ENCODE data around the gene OLA1. TPM values are rescaled to one million over a fixed set of nuclear protein-coding genes. Genes with fewer than 3 reads are reported as not detected.
"Not testable (repeated sequence)": the region's sequence is repeated elsewhere in the genome, so short reads cannot be mapped to it uniquely, and the experiment has no call there.

The OLA1 gene
- total RNA-seq, 2 donors from 2014 or later, result 127 to 181 TPM

- Histone ChIP-seq H3K9ac (ENCODE audit: extremely low read depth, low read length, poor library complexity, severe bottlenecking) (no peak overlapping the region), H3K4me3 (ENCODE audit: low read length) (peak overlapping the region; percentile 88), H3K27ac (ENCODE audit: low read depth, low read length) (no peak overlapping the region), H3K4me1 (ENCODE audit: control insufficient read depth, insufficient read depth, low read length) (no peaks in the 10 kb centered on the region), H3K36me3 (ENCODE audit: control insufficient read depth, insufficient read depth, low read length) (peaks cover 38% of the 10 kb centered on the region), H3K27me3 (ENCODE audit: control insufficient read depth, insufficient read depth, low read length, poor library complexity, severe bottlenecking) (no peaks in the 10 kb centered on the region), H3K9me3 (ENCODE audit: control insufficient read depth, low read length) (no peaks in the 10 kb centered on the region)
- Mint-ChIP-seq H3K4me3 (peak overlapping the region; percentile 67), H3K27ac (no peak overlapping the region), H3K9me3 (no peaks in the 10 kb centered on the region), H3K27me3 (ENCODE audit: insufficient read depth) (peaks cover 8% of the 10 kb centered on the region), H3K36me3 (ENCODE audit: low read depth) (peaks cover 26% of the 10 kb centered on the region), H3K4me1 (peaks cover 9% of the 10 kb centered on the region)
- peak; percentile 49 for DNase-seq
- 82 to 88% methylated on average over 6 to 17 of the region's 18 CpGs for WGBS, 2 experiments (ENCODE audit: insufficient coverage in 1 of 2, insufficient read length in 1 of 2)
- TF ChIP-seq CTCF (conservative IDR thresholded peaks at IDR 0.05), result no peak
Observed at GRCh38 chr2:174246944-174247381, 1.4 kb downstream of the OLA1 start.

DNA sequence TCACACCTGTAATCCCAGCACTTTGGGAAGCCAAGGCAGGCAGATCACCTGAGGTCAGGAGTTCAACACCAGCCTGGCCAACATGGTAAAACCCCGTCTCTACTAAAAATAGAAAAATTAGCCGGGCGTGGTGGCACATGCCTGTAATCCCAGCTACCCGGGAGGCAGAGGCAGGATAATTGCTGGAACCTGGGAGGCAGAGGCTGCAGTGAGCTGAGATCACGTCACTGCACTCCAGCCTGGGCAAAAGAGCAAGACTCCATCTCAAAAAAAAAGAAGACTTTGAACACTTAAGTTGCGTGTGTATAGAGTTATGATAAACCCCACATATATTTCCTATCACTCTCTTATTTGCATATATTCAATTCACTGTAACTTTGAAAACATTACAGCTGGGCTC lies 2.7 kb downstream of the OLA1 start:
- 82 to 97% methylated on average over 4 to 6 of the region's 6 CpGs for WGBS, 2 experiments (ENCODE audit: insufficient coverage in 1 of 2, insufficient read length in 1 of 2)
- not testable (repeated sequence) for H3K27me3 Mint-ChIP-seq (ENCODE audit: insufficient read depth); DNase-seq; H3K9ac ChIP-seq (ENCODE audit: extremely low read depth, low read length, poor library complexity, severe bottlenecking); H3K4me1 Mint-ChIP-seq; H3K4me3 Mint-ChIP-seq; H3K27ac Mint-ChIP-seq; H3K9me3 Mint-ChIP-seq; H3K27me3 ChIP-seq (ENCODE audit: control insufficient read depth, insufficient read depth, low read length, poor library complexity, severe bottlenecking); H3K4me1 ChIP-seq (ENCODE audit: control insufficient read depth, insufficient read depth, low read length); H3K9me3 ChIP-seq (ENCODE audit: control insufficient read depth, low read length); H3K4me3 ChIP-seq (ENCODE audit: low read length); H3K27ac ChIP-seq (ENCODE audit: low read depth, low read length)
- H3K36me3 ChIP-seq (ENCODE audit: control insufficient read depth, insufficient read depth, low read length), result peaks cover 41% of the 10 kb centered on the region
- H3K36me3 Mint-ChIP-seq (ENCODE audit: low read depth), result peaks cover 32% of the 10 kb centered on the region

DNA sequence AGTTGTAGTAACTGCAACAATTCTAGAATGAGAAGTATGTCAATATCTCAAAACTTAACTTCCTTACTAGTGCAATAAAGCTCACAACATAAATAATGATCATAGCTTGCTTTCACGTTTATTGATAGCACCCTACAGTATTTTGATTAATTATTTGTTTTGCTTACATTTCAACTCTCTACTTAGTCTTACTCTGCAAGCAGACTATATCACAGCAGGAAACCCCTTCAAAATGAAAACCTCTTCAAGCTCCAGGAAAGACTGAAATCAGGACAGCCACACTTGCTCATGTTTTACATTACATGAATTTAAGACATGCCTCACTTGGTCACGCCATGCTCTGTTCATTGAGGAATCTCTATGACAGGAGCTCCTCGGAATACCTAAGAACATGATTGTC lies 3.3 kb downstream of the OLA1 start:
- no peak overlapping the region for H3K27ac Mint-ChIP-seq
- Histone ChIP-seq H3K9me3 (ENCODE audit: control insufficient read depth, low read length) (no peaks in the 10 kb centered on the region), H3K4me1 (ENCODE audit: control insufficient read depth, insufficient read depth, low read length) (no peaks in the 10 kb centered on the region), H3K27ac (ENCODE audit: low read depth, low read length) (no peak overlapping the region), H3K9ac (ENCODE audit: extremely low read depth, low read length, poor library complexity, severe bottlenecking) (no peak overlapping the region), H3K36me3 (ENCODE audit: control insufficient read depth, insufficient read depth, low read length) (peaks cover 41% of the 10 kb centered on the region), H3K27me3 (ENCODE audit: control insufficient read depth, insufficient read depth, low read length, poor library complexity, severe bottlenecking) (no peaks in the 10 kb centered on the region), H3K4me3 (ENCODE audit: low read length) (no peak overlapping the region)
- peaks cover 9% of the 10 kb centered on the region for H3K4me1 Mint-ChIP-seq
- no peak overlapping the region for H3K4me3 Mint-ChIP-seq
- H3K27me3 Mint-ChIP-seq (ENCODE audit: insufficient read depth), result peaks cover 8% of the 10 kb centered on the region
- 99% methylated on average over 3 of the region's 3 CpGs; no CpG with 5 or more reads in 1 of the 2 experiments for WGBS, 2 experiments (ENCODE audit: insufficient coverage in 1 of 2, insufficient read length in 1 of 2)
- peaks cover 32% of the 10 kb centered on the region for H3K36me3 Mint-ChIP-seq (ENCODE audit: low read depth)
- no peaks in the 10 kb centered on the region for H3K9me3 Mint-ChIP-seq
- TF ChIP-seq CTCF (conservative IDR thresholded peaks at IDR 0.05), result no peak
- DNase-seq, result no peak

- Histone ChIP-seq H3K4me3 (ENCODE audit: low read length) (no peak overlapping the region), H3K9me3 (ENCODE audit: control insufficient read depth, low read length) (no peaks in the 10 kb centered on the region), H3K27me3 (ENCODE audit: control insufficient read depth, insufficient read depth, low read length, poor library complexity, severe bottlenecking) (no peaks in the 10 kb centered on the region), H3K36me3 (ENCODE audit: control insufficient read depth, insufficient read depth, low read length) (peaks cover 41% of the 10 kb centered on the region), H3K9ac (ENCODE audit: extremely low read depth, low read length, poor library complexity, severe bottlenecking) (no peak overlapping the region), H3K27ac (ENCODE audit: low read depth, low read length) (no peak overlapping the region), H3K4me1 (ENCODE audit: control insufficient read depth, insufficient read depth, low read length) (no peaks in the 10 kb centered on the region)
- peak overlapping the region; percentile 4 for H3K27ac Mint-ChIP-seq
- H3K27me3 Mint-ChIP-seq (ENCODE audit: insufficient read depth), result peaks cover 2% of the 10 kb centered on the region
- H3K36me3 Mint-ChIP-seq (ENCODE audit: low read depth), result peaks cover 32% of the 10 kb centered on the region
- no peak for DNase-seq
- no peak for TF ChIP-seq CTCF (conservative IDR thresholded peaks at IDR 0.05)
- peaks cover 9% of the 10 kb centered on the region for H3K4me1 Mint-ChIP-seq
- WGBS, 2 experiments (ENCODE audit: insufficient coverage in 1 of 2, insufficient read length in 1 of 2), result 97% methylated on average over 3 of the region's 3 CpGs; no CpG with 5 or more reads in 1 of the 2 experiments
- H3K9me3 Mint-ChIP-seq, result no peaks in the 10 kb centered on the region
- H3K4me3 Mint-ChIP-seq, result no peak overlapping the region
Observed at GRCh38 chr2:174243812-174244211, 4.5 kb downstream of the OLA1 start.
